AG20443 (cell line): ENCODE measurements around the gene CHD9.

Experiments used
- DNase-seq: peaks from one replicate; pipeline ENCODE4 v3.0.0; 2012; ENCODE audit warnings: low spot score, mixed read lengths

CHD9 gene

DNA sequence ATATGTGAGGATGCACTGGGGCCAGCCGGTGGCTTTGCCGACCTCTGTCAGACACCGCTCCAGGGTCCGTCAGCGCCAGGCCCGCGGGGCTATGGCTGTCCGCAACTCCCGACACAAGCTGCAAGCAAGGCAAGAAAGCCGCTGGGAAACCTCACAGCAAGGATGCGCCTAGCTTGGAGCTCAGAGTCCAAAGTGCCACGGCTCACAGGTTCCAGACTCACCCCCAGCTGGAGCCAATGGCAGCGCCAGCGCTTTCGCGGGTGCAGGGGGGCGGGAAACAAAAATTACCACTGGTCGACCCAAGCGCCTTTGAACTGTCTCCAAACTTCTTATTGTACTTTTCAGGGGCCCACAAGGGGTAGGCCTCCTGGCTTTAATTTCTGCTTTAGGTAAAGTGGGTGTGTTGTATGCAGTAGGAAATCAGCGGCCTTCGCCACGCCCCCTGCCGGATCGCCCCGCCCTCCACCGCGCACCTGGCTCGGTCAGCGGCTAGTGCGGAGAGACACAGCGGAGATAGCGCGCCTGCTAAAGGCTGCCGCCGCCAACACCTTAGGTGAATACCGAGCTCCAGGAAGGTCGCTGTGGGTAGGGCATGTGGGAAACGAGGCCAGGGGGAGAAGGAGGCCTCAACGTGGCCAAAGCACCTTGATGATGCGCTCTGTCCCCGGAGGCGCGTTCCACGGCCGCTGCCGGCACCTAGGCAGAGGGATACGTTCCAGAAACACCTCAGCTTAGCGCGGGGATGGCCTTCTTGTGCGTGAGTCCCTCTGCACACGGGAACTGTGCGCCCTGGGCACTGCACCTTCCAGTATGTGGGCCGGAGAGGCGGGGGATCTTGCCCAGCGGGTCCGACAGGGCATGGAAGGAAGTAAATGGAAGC lies 318.4 kb downstream of the CHD9 start:
- DNase-seq, result no peak

DNA sequence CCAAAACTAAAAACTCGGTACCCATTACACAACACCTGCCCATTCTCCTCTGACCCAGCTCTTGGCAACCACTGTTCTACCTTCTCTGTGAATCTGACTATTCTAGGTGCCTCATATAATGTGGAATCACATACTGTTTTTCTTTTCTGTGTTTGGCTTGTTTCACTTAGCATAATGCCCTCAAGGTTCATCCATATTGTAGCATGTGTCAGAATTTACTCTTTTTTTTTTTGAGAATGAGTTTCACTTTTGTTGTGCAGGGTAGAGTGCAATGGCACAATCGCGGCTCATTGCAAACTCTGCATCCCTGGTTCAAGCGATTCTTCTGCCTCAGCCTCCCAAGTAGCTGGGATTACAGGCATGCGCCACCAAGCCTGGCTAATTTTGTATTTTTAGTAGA lies 320.0 kb downstream of the CHD9 start:
- no peak for DNase-seq

GRCh38 chr16:53378138-53378537 lies 323.3 kb downstream of the CHD9 start:
- DNase-seq, result no peak
